A549 (cell line): ENCODE data around the gene HMGXB3. TPM values are rescaled to one million over a fixed set of nuclear protein-coding genes. Genes with fewer than 3 reads are reported as not detected.

Source experiments
- ATAC-seq, 2 experiments: fragments of 200-7000 bp in 1 of 2; fragments of >200 bp in 1 of 2; cut with Nextera tagmentation in 1 of 2; cut with Tn5 transposase in 1 of 2; 3 replicates each; pipeline versions ENCODE4 v1.8.0 to v1.9.1; 2018 to 2020; ENCODE audit warnings: mild to moderate bottlenecking in 1 of 2, moderate library complexity in 1 of 2
- CTCF ChIA-PET: fragments of 300-600 bp; sonication (Branson Sonifier 250); formaldehyde crosslinking; extraction: SDS; loops from one replicate; lab custom pipeline; 2021; ENCODE audit warnings: antibody characterized with exemption, inconsistent platforms; lab: Yijun Ruan, JAX
- POLR2A ChIA-PET: fragments of 350-600 bp; formaldehyde crosslinking; extraction: SDS; loops from one replicate; lab custom pipeline; 2021; ENCODE audit warnings: antibody characterized with exemption, inconsistent platforms; lab: Yijun Ruan, JAX
- DNase-seq, 2 experiments: peaks; one replicate each; pipeline versions ENCODE4 v3.0.0 to v3.0.0-alpha.2; 2011 to 2016; ENCODE audit warnings: low read depth in 1 of 2, low spot score in 1 of 2
- FAIRE-seq: peaks from 2 replicates; lab custom pipeline; 2011; peaks lifted over from hg19 to GRCh38; lab: Jason Lieb, UNC
- H3K27ac ChIP-seq, 2 experiments: fragments of >200 bp; sonication (Bioruptor Twin); formaldehyde crosslinking; 3 replicates each; pipeline ENCODE4 v1.5.1; 2016 to 2017
- H3K4me1 ChIP-seq: fragments of >200 bp; sonication (Bioruptor Twin); formaldehyde crosslinking; 3 replicates; pipeline ENCODE4 v1.6.1; 2016
- H3K4me2 ChIP-seq: fragments of >200 bp; sonication (Bioruptor Twin); formaldehyde crosslinking; 3 replicates; pipeline ENCODE4 v1.6.1; 2016
- H3K4me3 ChIP-seq: fragments of >200 bp; sonication (Bioruptor Twin); formaldehyde crosslinking; 3 replicates; pipeline ENCODE4 v1.5.1; 2016
- H3K9me3 ChIP-seq: fragments of >200 bp; sonication (Bioruptor Twin); formaldehyde crosslinking; 3 replicates; pipeline ENCODE4 v1.6.1; 2016
- ATOH8 ChIP-seq: fragments of 250-450 bp; sonication (Bioruptor Pico); IDR thresholded peaks from 2 replicates; pipeline ENCODE4 v1.5.0; 2020; ENCODE audit warnings: low read depth, mild to moderate bottlenecking, moderate library complexity
- BHLHE40 ChIP-seq: IDR thresholded peaks from 2 replicates; pipeline ENCODE4 v1.6.1; 2012; ENCODE audit warnings: low read depth, low read length, inconsistent platforms
- CBX2 ChIP-seq: fragments of 200-600 bp; sonication (generic); IDR thresholded peaks from 2 replicates; pipeline ENCODE4 v1.6.1; 2016; ENCODE audit warnings: low read depth, mild to moderate bottlenecking, borderline replicate concordance
- CEBPB ChIP-seq, 2 experiments: fragments of >200 bp in 1 of 2; sonication (Bioruptor Twin) in 1 of 2; formaldehyde crosslinking in 1 of 2; IDR thresholded peaks; 2 replicates each; pipeline ENCODE4 v1.6.1; 2012 to 2016
- CHD2 ChIP-seq: fragments of 150-350 bp; IDR thresholded peaks from 2 replicates; pipeline ENCODE4 v1.6.1; 2014; ENCODE audit warnings: low read length; ENCODE audit not compliant: partially characterized antibody
- CHD4 ChIP-seq: fragments of 200-600 bp; sonication (generic); IDR thresholded peaks from 2 replicates; pipeline ENCODE4 v1.6.1; 2016; ENCODE audit warnings: antibody characterized with exemption, mild to moderate bottlenecking, borderline replicate concordance
- CTCF ChIP-seq: fragments of >200 bp; sonication (Bioruptor Twin); formaldehyde crosslinking; IDR thresholded peaks from 3 replicates; pipeline ENCODE4 v1.5.1; 2016
- EHF ChIP-seq: fragments of 250-450 bp; sonication (Bioruptor Pico); IDR thresholded peaks from 2 replicates; pipeline ENCODE4 v1.5.0; 2020; ENCODE audit warnings: mild to moderate bottlenecking
- EHMT2 ChIP-seq: fragments of 200-600 bp; sonication (generic); IDR thresholded peaks from 2 replicates; pipeline ENCODE4 v1.6.1; 2016; ENCODE audit warnings: antibody characterized with exemption, low read depth, mild to moderate bottlenecking, moderate library complexity
- FOSB ChIP-seq: fragments of 250-450 bp; sonication (Bioruptor Pico); IDR thresholded peaks from 2 replicates; pipeline ENCODE4 v1.5.0; 2020; ENCODE audit warnings: mild to moderate bottlenecking, moderate library complexity
- FOSL2 ChIP-seq, 2 experiments: fragments of 450-650 bp in 1 of 2; fragments of >200 bp in 1 of 2; sonication (Bioruptor Twin) in 1 of 2; formaldehyde crosslinking; IDR thresholded peaks; 2 replicates each; pipeline versions ENCODE4 v1.5.0 to v1.6.1; 2016 to 2020; ENCODE audit warnings: mild to moderate bottlenecking in 1 of 2, moderate library complexity in 1 of 2
- HDAC2 ChIP-seq: fragments of 200-600 bp; sonication (generic); IDR thresholded peaks from 2 replicates; pipeline ENCODE4 v1.6.1; 2016
- JUN ChIP-seq, 2 experiments: fragments of >200 bp; sonication (Bioruptor Twin); formaldehyde crosslinking; IDR thresholded peaks; 2 replicates in 1 of 2; 3 replicates in 1 of 2; pipeline ENCODE4 v1.6.1; 2016 to 2017
- KDM5A ChIP-seq: fragments of 200-600 bp; sonication (generic); IDR thresholded peaks from 2 replicates; pipeline ENCODE4 v1.6.1; 2016; ENCODE audit warnings: antibody characterized with exemption, mild to moderate bottlenecking
- MAFK ChIP-seq: fragments of 450-650 bp; IDR thresholded peaks from 2 replicates; pipeline ENCODE4 v1.6.1; 2014; ENCODE audit not compliant: partially characterized antibody
- MAX ChIP-seq: IDR thresholded peaks from 2 replicates; pipeline ENCODE4 v1.6.1; 2012
- MYC ChIP-seq: IDR thresholded peaks from 2 replicates; pipeline ENCODE4 v1.6.1; 2012; ENCODE audit warnings: mild to moderate bottlenecking, inconsistent platforms, low read length, improper control_type of control experiment, borderline replicate concordance
- NFE2L2 ChIP-seq: fragments of 150-350 bp; conservative IDR thresholded peaks from 2 replicates; pipeline ENCODE4 v1.6.1; 2014; ENCODE audit warnings: low read length
- NR3C1 ChIP-seq: fragments of >200 bp; sonication (Bioruptor Twin); formaldehyde crosslinking; IDR thresholded peaks from 3 replicates; pipeline ENCODE4 v1.6.1; 2017
- RAD21 ChIP-seq, 2 experiments: fragments of >200 bp in 1 of 2; sonication (Bioruptor Twin) in 1 of 2; formaldehyde crosslinking in 1 of 2; IDR thresholded peaks in 1 of 2; conservative IDR thresholded peaks in 1 of 2; 2 replicates in 1 of 2; 3 replicates in 1 of 2; pipeline ENCODE4 v1.6.1; 2012 to 2018; ENCODE audit warnings: inconsistent platforms in 1 of 2
- RARB ChIP-seq: fragments of 250-450 bp; sonication (Bioruptor Pico); IDR thresholded peaks from 2 replicates; pipeline ENCODE4 v1.8.0; 2021; ENCODE audit warnings: mild to moderate bottlenecking, moderate library complexity
- RCOR1 ChIP-seq: fragments of 150-350 bp; IDR thresholded peaks from 2 replicates; pipeline ENCODE4 v1.6.1; 2014; ENCODE audit warnings: antibody characterized with exemption, low read length, low read depth
- RFX5 ChIP-seq: fragments of 450-650 bp; IDR thresholded peaks from 2 replicates; pipeline ENCODE4 v1.7.1; 2014; ENCODE audit warnings: antibody characterized with exemption, mild to moderate bottlenecking, moderate library complexity
- SREBF2 ChIP-seq: fragments of 450-650 bp; IDR thresholded peaks from 2 replicates; pipeline ENCODE4 v1.6.1; 2014; ENCODE audit warnings: mild to moderate bottlenecking, moderate library complexity
- TP53 ChIP-seq: fragments of 250-450 bp; sonication (Bioruptor Pico); IDR thresholded peaks from 2 replicates; pipeline ENCODE4 v1.5.0; 2021; ENCODE audit warnings: mild to moderate bottlenecking, moderate library complexity
- ZC3H11A ChIP-seq: fragments of 450-650 bp; IDR thresholded peaks from 2 replicates; pipeline ENCODE4 v1.6.1; 2014; ENCODE audit warnings: antibody characterized with exemption, mild to moderate bottlenecking
- ZFP36 ChIP-seq: fragments of 450-650 bp; IDR thresholded peaks from 2 replicates; pipeline ENCODE4 v1.6.1; 2014; ENCODE audit warnings: borderline replicate concordance; ENCODE audit not compliant: partially characterized antibody
- ZNF302 ChIP-seq: fragments of 250-450 bp; sonication (Bioruptor Pico); IDR thresholded peaks from 2 replicates; pipeline ENCODE4 v1.9.0; 2021; ENCODE audit warnings: inconsistent platforms, mild to moderate bottlenecking, moderate library complexity
- WGBS: methylation state at CpG from one replicate; pipeline ENCODE4 v1.1.6; 2017; ENCODE audit errors: missing lambda C conversion rate; 5-methylcytosine and 5-hydroxymethylcytosine counted together
- polyA plus RNA-seq, 4 experiments: library from polyadenylated mRNA; depleted of rRNA in 3 of 4; stranded (reverse); fragments of >200 nt; fragmentation: RNase III in 1 of 4; extraction: RNeasy Plus Mini Kit Qiagen cat#74134 plus additional on column Dnase treatment in 1 of 4; gene quantifications; 2 replicates in 3 of 4; 3 replicates in 1 of 4; pipeline ENCODE4 v1.2.3, GENCODE V29; 2011 to 2017

The HMGXB3 gene
- polyA plus RNA-seq, 2 of the 4 experiments (the other 2 are of a cell fraction) = 20.5 to 34.1 TPM

- Histone ChIP-seq H3K9me3 (no peaks in the 10 kb centered on the region), H3K4me3 (no peak overlapping the region), H3K27ac (no peak overlapping the region), H3K4me2 (no peak overlapping the region)
- FAIRE-seq (no peak), ATAC-seq (no peak), DNase-seq (no peak)
- CTCF ChIA-PET = interaction anchor here (0.9 to 4.4 kb wide), 6 partner anchors 11 to 370 kb away, joined by 3 to 20 read pairs (median 4); no protein-coding TSS in a partner anchor
- 90% methylated on average over 4 of the region's 4 CpGs for WGBS
- POLR2A ChIA-PET = no interaction called here
- TF ChIP-seq EHMT2 = no peak
- TF ChIP-seq NFE2L2 = no peak
- TF ChIP-seq MAX = no peak
- TF ChIP-seq ZFP36 = no peak
- TF ChIP-seq CBX2 = no peak
- no peak for TF ChIP-seq FOSB (CRISPR knock-in tag)
- no peak for TF ChIP-seq JUN (IDR thresholded peaks at IDR 0.05)
- TF ChIP-seq FOSL2 (IDR thresholded peaks at IDR 0.05) = no peak
- TF ChIP-seq FOSL2 (CRISPR knock-in tag; IDR thresholded peaks at IDR 0.05) = no peak
- TF ChIP-seq CEBPB (IDR thresholded peaks at IDR 0.05) = no peak
- TF ChIP-seq RCOR1 = no peak
- no peak for TF ChIP-seq HDAC2
- TF ChIP-seq ATOH8 (CRISPR knock-in tag) = no peak
- TF ChIP-seq CHD4 = no peak
- no peak for TF ChIP-seq TP53 (CRISPR knock-in tag)
- TF ChIP-seq EHF (CRISPR knock-in tag) = no peak
- TF ChIP-seq, all 56 proteins: peak for 0
- H3K4me1 ChIP-seq = peaks cover 13% of the 10 kb centered on the region
These were observed 5.8 kb downstream of the HMGXB3 start for GRCh38 chr5:150006318-150006717.

GRCh38 chr5:150007050-150007449 lies 6.5 kb downstream of the HMGXB3 start:
- ATAC-seq (no peak), FAIRE-seq (no peak), DNase-seq (no peak)
- CTCF ChIA-PET = interaction anchor here (0.9 to 4.4 kb wide), 7 partner anchors 11 to 179 kb away, joined by 3 to 20 read pairs (median 3); no protein-coding TSS in a partner anchor
- H3K4me2 ChIP-seq = no peak overlapping the region
- peaks cover 11% of the 10 kb centered on the region for H3K4me1 ChIP-seq
- no peak overlapping the region for H3K4me3 ChIP-seq
- POLR2A ChIA-PET = no interaction called here
- no peaks in the 10 kb centered on the region for H3K9me3 ChIP-seq
- no peak overlapping the region for H3K27ac ChIP-seq
- TF ChIP-seq EHMT2 (no peak), FOSL2 (IDR thresholded peaks at IDR 0.05) (no peak), FOSL2 (CRISPR knock-in tag; IDR thresholded peaks at IDR 0.05) (no peak), MAFK (peak; percentile 66), MAX (no peak)
- TF ChIP-seq, all 56 proteins: peak for 1

GRCh38 chr5:150009671-150010387 lies 9.3 kb downstream of the HMGXB3 start:
- ATAC-seq (peak in 1 of 2 experiments; percentile 35; a peak in 2 of 6 replicates), DNase-seq (no peak), FAIRE-seq (no peak)
- 97% methylated on average over 5 of the region's 6 CpGs for WGBS
- POLR2A ChIA-PET = no interaction called here
- Histone ChIP-seq H3K27ac (no peak overlapping the region), H3K4me3 (no peak overlapping the region), H3K4me1 (no peaks in the 10 kb centered on the region), H3K9me3 (peaks cover 4% of the 10 kb centered on the region; the same call in 2 of the 3 replicates), H3K4me2 (no peak overlapping the region)
- CTCF ChIA-PET = interaction anchor here (1.1 to 1.2 kb wide), 4 partner anchors 14 to 176 kb away, joined by 3 to 4 read pairs (median 3); no protein-coding TSS in a partner anchor
- TF ChIP-seq ZNF302 (CRISPR knock-in tag) (no peak), ZFP36 (no peak), RARB (CRISPR knock-in tag) (no peak), SREBF2 (no peak), RFX5 (no peak), MAFK (no peak), CTCF (no peak), MYC (no peak), CBX2 (no peak), ATOH8 (CRISPR knock-in tag) (no peak), RAD21 (conservative IDR thresholded peaks at IDR 0.05 in 1 of 2, IDR thresholded peaks at IDR 0.05 in 1 of 2) (no peak), ZC3H11A (no peak), CHD2 (no peak), BHLHE40 (no peak), KDM5A (no peak), CHD4 (no peak), CEBPB (IDR thresholded peaks at IDR 0.05) (no peak), EHF (CRISPR knock-in tag) (no peak), NR3C1 (no peak), EHMT2 (no peak)
